ENCODE measurements around the gene LASP1NB.
"Not testable (repeated sequence)": the region's sequence is repeated elsewhere in the genome, so short reads cannot be mapped to it uniquely, and the experiment has no call there.

LASP1NB gene

GRCh38 chr17:38926293-38927070 is 1.1 kb downstream of the LASP1NB start:
- CTCF ChIA-PET, result interaction anchor here (1.2 to 5.4 kb wide), 7 partner anchors 10 to 248 kb away, joined by 3 to 41 read pairs (median 5); partner anchors contain the start of gene FBXO47
- dilution Hi-C loops (cut with MboI; ENCODE audit: extremely low pct_ligation_motif_present, low sequenced_read_pairs), result no loop called here
- no peak overlapping the region for H3K9ac ChIP-seq (replicated peaks; ENCODE audit: extremely low read depth, insufficient read depth, low read length)

GRCh38 chr17:38930782-38931181 is 5.4 kb downstream of the LASP1NB start:
- H3K9me3 ChIP-seq (replicated peaks; ENCODE audit: control insufficient read depth, insufficient read depth, low read length); FAIRE-seq; POLR2A ChIA-PET; H3K79me2 ChIP-seq (ENCODE audit: control insufficient read depth, insufficient read depth, low read length); dilution Hi-C loops (cut with MboI; ENCODE audit: extremely low pct_ligation_motif_present, low sequenced_read_pairs); H4K20me1 ChIP-seq (replicated peaks; ENCODE audit: control insufficient read depth, extremely low read depth, insufficient read depth, low read length); H3K9me1 ChIP-seq (replicated peaks; ENCODE audit: control insufficient read depth, extremely low read depth, insufficient read depth, low read length); H3K27ac ChIP-seq (ENCODE audit: insufficient read depth, low read depth, low read length); BruUV-seq (replicated peaks); H3K9ac ChIP-seq (replicated peaks; ENCODE audit: extremely low read depth, insufficient read depth, low read length); H2AFZ ChIP-seq (ENCODE audit: low read depth, low read length); intact Hi-C loops (cut with micrococcal nuclease); H3K27me3 ChIP-seq (ENCODE audit: control insufficient read depth in 2 of 2, insufficient read depth in 2 of 2, low read length in 2 of 2); H3K4me2 ChIP-seq (ENCODE audit: insufficient read depth, low read length); H3K4me3 ChIP-seq (replicated peaks in 1 of 3; ENCODE audit: insufficient read depth in 1 of 3, low read depth in 1 of 3, low read length in 3 of 3); H3K36me3 ChIP-seq (ENCODE audit: control insufficient read depth in 2 of 2, extremely low read depth in 1 of 2, insufficient read depth in 2 of 2, low read length in 2 of 2); H3K4me1 ChIP-seq (ENCODE audit: control insufficient read depth, extremely low read depth, insufficient read depth, low read length); CTCF ChIA-PET; DNase-seq (ENCODE audit: low read depth, low spot score): not testable (repeated sequence)

More at GRCh38 chr17:38926293-38927070, 1.1 kb downstream of the LASP1NB start:
- no peak for DNase-seq (ENCODE audit: low read depth, low spot score)
- H3K4me3 ChIP-seq (replicated peaks in 1 of 3; ENCODE audit: insufficient read depth in 1 of 3, low read depth in 1 of 3, low read length in 3 of 3), result no peak overlapping the region
- intact Hi-C loops (cut with micrococcal nuclease), result no loop called here
- H3K36me3 ChIP-seq (ENCODE audit: control insufficient read depth in 2 of 2, extremely low read depth in 1 of 2, insufficient read depth in 2 of 2, low read length in 2 of 2), result no peaks in the 10 kb centered on the region
- no peak for TF ChIP-seq MAX (IDR thresholded peaks at IDR 0.05; ENCODE audit: insufficient read depth, insufficient read length)
- TF ChIP-seq EZH2 (IDR thresholded peaks at IDR 0.05; ENCODE audit: borderline replicate concordance, low read depth, low read length, severe bottlenecking), result no peak
- no peak for TF ChIP-seq POLR2AphosphoS5 (IDR thresholded peaks at IDR 0.05; ENCODE audit: insufficient read depth, low read depth, low read length)
- no peak for TF ChIP-seq POLR2A (IDR thresholded peaks at IDR 0.05; ENCODE audit: low read depth, low read length)
- no peak for TF ChIP-seq JUN (IDR thresholded peaks at IDR 0.05; ENCODE audit: borderline replicate concordance, insufficient read depth, insufficient read length, low read depth)
- no peak for TF ChIP-seq GATA2 (IDR thresholded peaks at IDR 0.05; ENCODE audit: insufficient read depth, insufficient read length, low read depth, low read length)
- no peak for TF ChIP-seq CTCF (IDR thresholded peaks at IDR 0.05; ENCODE audit: extremely low read depth in 1 of 2, insufficient read depth in 1 of 2, low read depth in 1 of 2, low read length in 2 of 2)
- no peak for TF ChIP-seq FOS (IDR thresholded peaks at IDR 0.05; ENCODE audit: borderline replicate concordance, insufficient read depth, low read length)
- TF ChIP-seq MYC (IDR thresholded peaks at IDR 0.05; ENCODE audit: low read depth, low read length), result no peak
- POLR2A ChIA-PET, result no interaction called here
- FAIRE-seq, result no peak
- H3K4me2 ChIP-seq (ENCODE audit: insufficient read depth, low read length), result no peak overlapping the region
- no TSS peak for BruUV-seq (replicated peaks)
- H4K20me1 ChIP-seq (replicated peaks; ENCODE audit: control insufficient read depth, extremely low read depth, insufficient read depth, low read length), result no peaks in the 10 kb centered on the region
- H2AFZ ChIP-seq (ENCODE audit: low read depth, low read length), result no peak overlapping the region
- H3K27ac ChIP-seq (ENCODE audit: insufficient read depth, low read depth, low read length), result no peak overlapping the region
- no peaks in the 10 kb centered on the region for H3K4me1 ChIP-seq (ENCODE audit: control insufficient read depth, extremely low read depth, insufficient read depth, low read length)
- H3K9me1 ChIP-seq (replicated peaks; ENCODE audit: control insufficient read depth, extremely low read depth, insufficient read depth, low read length), result no peaks in the 10 kb centered on the region
- no peaks in the 10 kb centered on the region for H3K27me3 ChIP-seq (ENCODE audit: control insufficient read depth in 2 of 2, insufficient read depth in 2 of 2, low read length in 2 of 2)
- no peaks in the 10 kb centered on the region for H3K9me3 ChIP-seq (replicated peaks; ENCODE audit: control insufficient read depth, insufficient read depth, low read length)
- H3K79me2 ChIP-seq (ENCODE audit: control insufficient read depth, insufficient read depth, low read length), result no peaks in the 10 kb centered on the region

Data from endothelial cell of umbilical vein (primary cell).